Measurements from ENCODE around the gene GPC3. TPM values are rescaled to one million over a fixed set of nuclear protein-coding genes. Genes with fewer than 3 reads are reported as not detected.

The GPC3 gene
- total RNA-seq, 5 donors from 2014 or later (not counting 1 experiment from before 2014, with no cell fraction given): 0.72 to 1.5 (median 1.1) TPM

DNA sequence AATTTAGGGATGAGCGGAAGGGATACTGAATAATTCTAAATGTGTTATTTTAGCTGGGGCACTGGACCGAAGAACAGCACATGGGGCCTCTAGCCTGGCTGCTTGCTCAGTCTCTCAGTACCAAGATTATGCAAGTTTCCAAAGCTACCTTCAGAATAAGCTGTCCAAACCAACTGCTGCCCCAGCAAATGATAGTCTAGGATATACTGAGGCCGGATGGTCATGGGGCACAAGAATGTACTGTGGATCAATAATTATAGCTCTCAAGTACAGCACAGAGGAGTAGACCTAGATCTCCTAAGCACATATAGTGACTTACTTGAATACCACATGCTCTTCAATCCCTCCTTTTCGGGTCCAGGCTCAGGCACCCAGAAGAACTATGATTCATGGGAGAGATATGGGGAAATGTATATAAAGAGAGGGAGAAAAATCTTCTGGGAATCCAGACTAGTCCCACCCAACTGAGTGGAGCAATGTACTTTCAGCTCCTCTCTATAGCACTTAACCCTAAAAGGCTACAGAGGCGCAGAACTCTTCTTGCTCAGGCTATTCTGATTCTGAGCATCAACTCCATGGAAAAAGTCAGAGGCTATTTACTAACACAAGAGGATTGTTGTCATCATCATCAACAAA lies 409.8 kb downstream of the GPC3 start:
- no peaks in the 10 kb centered on the region for H3K36me3 Mint-ChIP-seq
- no peak for ATAC-seq (replicated peaks in 1 of 4)
- POLR2A ChIA-PET: no interaction called here
- Histone ChIP-seq H3K9me3 (no peaks in the 10 kb centered on the region), H3K4me1 (ENCODE audit: control insufficient read depth in 1 of 2, extremely low read depth in 1 of 2, insufficient read depth in 2 of 2, low read length in 2 of 2) (no peaks in the 10 kb centered on the region), H3K4me3 (ENCODE audit: control insufficient read depth in 1 of 2, extremely low read depth in 1 of 2, low read length in 1 of 2) (no peak overlapping the region), H3K36me3 (ENCODE audit: control insufficient read depth in 2 of 2, extremely low read depth in 1 of 2, insufficient read depth in 1 of 2, low read length in 1 of 2) (no peaks in the 10 kb centered on the region), H3K27ac (ENCODE audit: low read length) (no peak overlapping the region), H3K27me3 (replicated peaks in 1 of 2; ENCODE audit: control insufficient read depth in 2 of 2, extremely low read depth in 1 of 2, insufficient read depth in 2 of 2, low read length in 1 of 2) (no peaks in the 10 kb centered on the region)
- H3K9me3 Mint-ChIP-seq: peaks cover 0 to 7% (median 4%) of the 10 kb centered on the region in 3 donors
- CTCF ChIA-PET: no interaction called here
- H3K27me3 Mint-ChIP-seq: peaks cover 0 to 12% of the 10 kb centered on the region in 2 donors
- WGBS (ENCODE audit: insufficient coverage): no CpG with 5 or more reads among the region's 5 CpGs
- no peak overlapping the region for H3K27ac Mint-ChIP-seq
- H3K4me3 Mint-ChIP-seq: no peak overlapping the region
- DNase-seq: no peak
- H3K4me1 Mint-ChIP-seq: no peaks in the 10 kb centered on the region

DNA sequence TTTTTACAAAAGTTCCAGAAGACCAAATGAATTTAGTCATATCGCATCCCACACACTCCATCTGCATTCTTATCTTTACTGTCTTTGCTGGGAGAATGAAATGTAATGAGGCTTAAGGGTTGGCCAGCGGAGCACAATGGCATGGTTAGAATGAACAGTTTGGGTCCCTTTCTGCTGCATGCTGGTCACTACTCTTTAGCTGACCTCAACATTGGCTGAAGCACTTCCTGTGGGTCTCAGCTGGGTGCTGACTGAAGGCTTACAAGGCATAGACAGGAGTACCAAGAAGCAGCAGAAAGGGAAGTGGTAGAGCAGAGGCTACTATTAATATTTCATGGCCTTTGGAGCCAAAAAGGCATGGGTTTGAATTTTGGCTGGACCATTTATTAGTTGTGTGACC lies 410.7 kb downstream of the GPC3 start:
- Histone ChIP-seq H3K27me3 (replicated peaks in 1 of 2; ENCODE audit: control insufficient read depth in 2 of 2, extremely low read depth in 1 of 2, insufficient read depth in 2 of 2, low read length in 1 of 2) (no peaks in the 10 kb centered on the region), H3K27ac (ENCODE audit: low read length) (no peak overlapping the region), H3K9me3 (no peaks in the 10 kb centered on the region), H3K4me1 (ENCODE audit: control insufficient read depth in 1 of 2, extremely low read depth in 1 of 2, insufficient read depth in 2 of 2, low read length in 2 of 2) (no peaks in the 10 kb centered on the region), H3K36me3 (ENCODE audit: control insufficient read depth in 2 of 2, extremely low read depth in 1 of 2, insufficient read depth in 1 of 2, low read length in 1 of 2) (no peaks in the 10 kb centered on the region), H3K4me3 (ENCODE audit: control insufficient read depth in 1 of 2, extremely low read depth in 1 of 2, low read length in 1 of 2) (no peak overlapping the region)
- Mint-ChIP-seq H3K4me1 (no peaks in the 10 kb centered on the region), H3K4me3 (no peak overlapping the region), H3K27me3 (peaks cover 0 to 9% of the 10 kb centered on the region in 2 donors), H3K9me3 (peaks cover 0 to 7% (median 4%) of the 10 kb centered on the region in 3 donors), H3K36me3 (no peaks in the 10 kb centered on the region), H3K27ac (no peak overlapping the region)
- DNase-seq: no peak
- POLR2A ChIA-PET: no interaction called here
- WGBS (ENCODE audit: insufficient coverage): no CpG with 5 or more reads among the region's 2 CpGs
- ATAC-seq (replicated peaks in 1 of 4): no peak
- CTCF ChIA-PET: interaction anchor here in 1 of 2 donors (0.6 kb wide), 1 partner anchor 42 kb away, joined by 3 read pairs; no protein-coding TSS in a partner anchor

DNA sequence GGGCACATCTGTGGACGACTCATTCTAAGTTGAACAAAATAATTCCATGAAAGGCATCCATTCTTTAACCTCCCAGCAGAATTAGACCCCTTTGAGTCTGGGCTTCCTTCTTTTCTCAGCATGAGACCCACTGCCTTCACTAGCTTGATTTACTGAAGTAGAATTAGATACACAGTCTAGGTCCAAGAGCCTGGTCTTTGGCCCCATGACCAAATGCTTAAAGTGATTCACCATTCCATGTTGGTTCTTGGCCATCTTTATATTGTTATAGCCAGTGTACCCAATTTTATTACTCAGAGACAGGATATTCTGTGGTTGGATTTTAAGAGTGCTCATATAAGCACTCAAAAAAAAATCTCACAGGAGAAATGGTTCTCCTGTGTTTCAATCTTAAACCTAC lies 414.8 kb downstream of the GPC3 start:
- H3K9me3 Mint-ChIP-seq: peaks cover 0 to 7% (median 4%) of the 10 kb centered on the region in 3 donors
- no peak overlapping the region for H3K27ac Mint-ChIP-seq
- no peak for DNase-seq
- no peaks in the 10 kb centered on the region for H3K27me3 ChIP-seq (replicated peaks in 1 of 2; ENCODE audit: control insufficient read depth in 2 of 2, extremely low read depth in 1 of 2, insufficient read depth in 2 of 2, low read length in 1 of 2)
- WGBS (ENCODE audit: insufficient coverage): no CpG with 5 or more reads among the region's 1 CpG
- no peaks in the 10 kb centered on the region for H3K4me1 Mint-ChIP-seq
- CTCF ChIA-PET: no interaction called here
- peaks cover 0 to 3% of the 10 kb centered on the region in 2 donors for H3K27me3 Mint-ChIP-seq
- no peak overlapping the region for H3K27ac ChIP-seq (ENCODE audit: low read length)
- POLR2A ChIA-PET: no interaction called here
- no peaks in the 10 kb centered on the region for H3K36me3 Mint-ChIP-seq
- H3K9me3 ChIP-seq: no peaks in the 10 kb centered on the region
- ATAC-seq (replicated peaks in 1 of 4): no peak
- H3K4me1 ChIP-seq (ENCODE audit: control insufficient read depth in 1 of 2, extremely low read depth in 1 of 2, insufficient read depth in 2 of 2, low read length in 2 of 2): no peaks in the 10 kb centered on the region
- H3K4me3 ChIP-seq (ENCODE audit: control insufficient read depth in 1 of 2, extremely low read depth in 1 of 2, low read length in 1 of 2): no peak overlapping the region
- H3K36me3 ChIP-seq (ENCODE audit: control insufficient read depth in 2 of 2, extremely low read depth in 1 of 2, insufficient read depth in 1 of 2, low read length in 1 of 2): no peaks in the 10 kb centered on the region
- H3K4me3 Mint-ChIP-seq: no peak overlapping the region

DNA sequence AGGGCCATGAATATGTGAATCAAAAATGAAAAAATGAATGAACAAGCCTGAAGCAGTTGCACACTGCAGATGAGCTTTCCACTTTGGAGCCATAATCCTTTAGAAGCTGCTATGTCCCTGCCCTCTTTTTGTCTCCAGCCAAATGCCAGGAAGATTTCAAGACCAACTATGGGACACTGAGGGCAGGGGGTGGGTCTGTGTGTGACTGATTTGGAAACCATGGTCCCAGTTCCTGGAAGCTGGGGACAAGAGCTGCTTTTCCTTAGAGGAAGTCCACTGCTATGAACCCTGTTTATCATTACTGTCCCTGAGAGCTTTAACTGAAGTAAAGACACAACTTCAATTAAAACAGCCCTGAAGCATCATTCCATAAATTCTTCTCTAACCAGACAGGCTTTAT lies 416.2 kb downstream of the GPC3 start:
- no peak for ATAC-seq (replicated peaks in 1 of 4)
- no peak for DNase-seq
- Histone ChIP-seq H3K36me3 (ENCODE audit: control insufficient read depth in 2 of 2, extremely low read depth in 1 of 2, insufficient read depth in 1 of 2, low read length in 1 of 2) (no peaks in the 10 kb centered on the region), H3K27ac (ENCODE audit: low read length) (no peak overlapping the region), H3K4me1 (ENCODE audit: control insufficient read depth in 1 of 2, extremely low read depth in 1 of 2, insufficient read depth in 2 of 2, low read length in 2 of 2) (no peaks in the 10 kb centered on the region), H3K9me3 (no peaks in the 10 kb centered on the region), H3K27me3 (replicated peaks in 1 of 2; ENCODE audit: control insufficient read depth in 2 of 2, extremely low read depth in 1 of 2, insufficient read depth in 2 of 2, low read length in 1 of 2) (no peaks in the 10 kb centered on the region), H3K4me3 (ENCODE audit: control insufficient read depth in 1 of 2, extremely low read depth in 1 of 2, low read length in 1 of 2) (no peak overlapping the region)
- ChIA-PET CTCF (no interaction called here), POLR2A (interaction anchor here in 1 of 2 donors (0.5 kb wide), 1 partner anchor 346 kb away, joined by 8 read pairs; no protein-coding TSS in a partner anchor)
- Mint-ChIP-seq H3K4me1 (no peaks in the 10 kb centered on the region), H3K36me3 (no peaks in the 10 kb centered on the region), H3K4me3 (no peak overlapping the region), H3K27me3 (peaks cover 0 to 7% of the 10 kb centered on the region in 2 donors), H3K27ac (no peak overlapping the region), H3K9me3 (peaks cover 0 to 7% (median 4%) of the 10 kb centered on the region in 3 donors)

DNA sequence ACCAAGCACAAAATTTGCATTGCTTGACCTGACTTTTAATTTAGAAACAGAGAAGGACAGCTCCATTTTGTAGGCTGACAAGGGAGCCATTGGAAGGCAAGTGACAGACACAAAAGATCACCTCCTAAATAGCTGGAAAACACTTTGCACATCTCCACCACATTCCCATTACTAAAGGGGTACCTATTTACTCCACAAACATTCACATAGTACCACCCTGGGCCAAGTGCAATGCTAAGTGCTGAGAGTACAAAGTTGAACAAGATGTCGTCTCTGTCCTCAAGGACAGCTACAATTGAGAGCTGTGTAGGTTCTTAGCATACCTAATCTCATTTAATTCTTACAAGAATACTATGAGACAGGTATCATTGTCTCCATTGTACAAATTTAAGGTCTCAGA lies 417.3 kb downstream of the GPC3 start:
- no peak overlapping the region for H3K4me3 ChIP-seq (ENCODE audit: control insufficient read depth in 1 of 2, extremely low read depth in 1 of 2, low read length in 1 of 2)
- ATAC-seq (replicated peaks in 1 of 4) (no peak), DNase-seq (no peak)
- Mint-ChIP-seq H3K36me3 (no peaks in the 10 kb centered on the region), H3K27ac (no peak overlapping the region), H3K27me3 (peaks cover 0 to 7% of the 10 kb centered on the region in 2 donors), H3K9me3 (peaks cover 0 to 7% (median 1%) of the 10 kb centered on the region in 3 donors), H3K4me3 (no peak overlapping the region), H3K4me1 (no peaks in the 10 kb centered on the region)
- POLR2A ChIA-PET: no interaction called here
- H3K4me1 ChIP-seq (ENCODE audit: control insufficient read depth in 1 of 2, extremely low read depth in 1 of 2, insufficient read depth in 2 of 2, low read length in 2 of 2): no peaks in the 10 kb centered on the region
- no peaks in the 10 kb centered on the region for H3K27me3 ChIP-seq (replicated peaks in 1 of 2; ENCODE audit: control insufficient read depth in 2 of 2, extremely low read depth in 1 of 2, insufficient read depth in 2 of 2, low read length in 1 of 2)
- WGBS (ENCODE audit: insufficient coverage): no CpG with 5 or more reads among the region's 1 CpG
- H3K36me3 ChIP-seq (ENCODE audit: control insufficient read depth in 2 of 2, extremely low read depth in 1 of 2, insufficient read depth in 1 of 2, low read length in 1 of 2): no peaks in the 10 kb centered on the region
- CTCF ChIA-PET: no interaction called here
- H3K9me3 ChIP-seq: no peaks in the 10 kb centered on the region
- no peak overlapping the region for H3K27ac ChIP-seq (ENCODE audit: low read length)

DNA sequence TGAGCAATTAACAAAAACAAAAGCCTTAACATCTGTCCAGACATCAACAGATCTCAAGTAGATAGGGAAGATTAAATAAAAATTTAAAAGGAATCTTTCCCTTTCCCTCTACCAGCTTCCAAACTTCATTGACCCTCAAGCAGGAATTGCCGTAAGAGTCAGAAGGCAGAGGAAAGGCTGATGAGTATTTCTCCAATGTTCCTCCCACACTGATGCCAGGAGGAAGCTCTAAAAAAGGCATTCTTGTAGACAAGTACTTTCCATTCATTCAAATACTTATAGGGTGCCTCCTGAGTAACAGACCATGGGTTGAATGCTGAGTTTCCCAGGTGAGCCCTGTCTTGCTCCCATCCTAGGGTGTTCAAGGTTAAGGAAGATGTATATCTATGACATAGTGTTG lies 418.5 kb downstream of the GPC3 start:
- Histone ChIP-seq H3K27me3 (replicated peaks in 1 of 2; ENCODE audit: control insufficient read depth in 2 of 2, extremely low read depth in 1 of 2, insufficient read depth in 2 of 2, low read length in 1 of 2) (no peaks in the 10 kb centered on the region), H3K4me3 (ENCODE audit: control insufficient read depth in 1 of 2, extremely low read depth in 1 of 2, low read length in 1 of 2) (no peak overlapping the region), H3K9me3 (no peaks in the 10 kb centered on the region), H3K4me1 (ENCODE audit: control insufficient read depth in 1 of 2, extremely low read depth in 1 of 2, insufficient read depth in 2 of 2, low read length in 2 of 2) (no peaks in the 10 kb centered on the region), H3K36me3 (ENCODE audit: control insufficient read depth in 2 of 2, extremely low read depth in 1 of 2, insufficient read depth in 1 of 2, low read length in 1 of 2) (no peaks in the 10 kb centered on the region), H3K27ac (ENCODE audit: low read length) (no peak overlapping the region)
- no peaks in the 10 kb centered on the region for H3K36me3 Mint-ChIP-seq
- ChIA-PET CTCF (no interaction called here), POLR2A (no interaction called here)
- no peaks in the 10 kb centered on the region for H3K4me1 Mint-ChIP-seq
- WGBS (ENCODE audit: insufficient coverage): no CpG with 5 or more reads among the region's 1 CpG
- ATAC-seq (replicated peaks in 1 of 4) (no peak), DNase-seq (no peak)
- no peak overlapping the region for H3K27ac Mint-ChIP-seq
- H3K4me3 Mint-ChIP-seq: no peak overlapping the region
- no peaks in the 10 kb centered on the region for H3K9me3 Mint-ChIP-seq
- H3K27me3 Mint-ChIP-seq: peaks cover 0 to 7% of the 10 kb centered on the region in 2 donors

DNA sequence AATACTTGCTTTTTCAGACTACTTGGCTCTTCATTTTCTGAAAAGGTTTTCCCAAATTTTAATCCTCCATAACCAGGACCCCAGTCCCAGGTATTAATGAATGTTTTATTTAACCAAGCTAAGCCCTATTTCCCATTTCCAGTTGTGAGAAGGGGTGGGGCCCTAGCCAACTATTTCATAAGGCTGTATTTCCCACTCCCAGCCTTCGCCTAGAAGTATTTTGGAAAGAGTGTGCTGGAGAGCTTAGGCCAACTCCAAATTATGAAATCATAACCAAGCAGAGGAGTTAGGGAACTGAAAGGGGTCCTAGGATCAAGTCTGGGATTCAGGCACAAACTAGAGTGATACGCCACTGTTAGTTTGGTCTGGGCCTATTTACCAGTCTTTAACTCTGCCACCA lies 421.7 kb downstream of the GPC3 start:
- ChIA-PET POLR2A (no interaction called here), CTCF (no interaction called here)
- no peaks in the 10 kb centered on the region for H3K4me1 ChIP-seq (ENCODE audit: control insufficient read depth in 1 of 2, extremely low read depth in 1 of 2, insufficient read depth in 2 of 2, low read length in 2 of 2)
- WGBS (ENCODE audit: insufficient coverage): no CpG with 5 or more reads among the region's 2 CpGs
- no peak for ATAC-seq (replicated peaks in 1 of 4)
- no peak for DNase-seq
- Mint-ChIP-seq H3K4me3 (no peak overlapping the region), H3K27me3 (peaks cover 0 to 17% of the 10 kb centered on the region in 2 donors), H3K36me3 (no peaks in the 10 kb centered on the region), H3K4me1 (no peaks in the 10 kb centered on the region), H3K27ac (no peak overlapping the region), H3K9me3 (no peaks in the 10 kb centered on the region)
- H3K27ac ChIP-seq (ENCODE audit: low read length): no peak overlapping the region
- no peaks in the 10 kb centered on the region for H3K9me3 ChIP-seq
- no peaks in the 10 kb centered on the region for H3K36me3 ChIP-seq (ENCODE audit: control insufficient read depth in 2 of 2, extremely low read depth in 1 of 2, insufficient read depth in 1 of 2, low read length in 1 of 2)
- H3K27me3 ChIP-seq (replicated peaks in 1 of 2; ENCODE audit: control insufficient read depth in 2 of 2, extremely low read depth in 1 of 2, insufficient read depth in 2 of 2, low read length in 1 of 2): no peaks in the 10 kb centered on the region
- H3K4me3 ChIP-seq (ENCODE audit: control insufficient read depth in 1 of 2, extremely low read depth in 1 of 2, low read length in 1 of 2): no peak overlapping the region
